B cell (primary cell): ENCODE results near the gene SMOC1.

Source experiments
- EZH2 ChIP-seq: IDR thresholded peaks from 2 replicates; pipeline ENCODE4 v1.6.1; 2012; ENCODE audit warnings: borderline replicate concordance, low read depth, mild to moderate bottlenecking, moderate library complexity, low read length; ENCODE audit not compliant: insufficient read depth, poor library complexity, severe bottlenecking
- TF ChIP-seq, protein P1 (sequence below): fragments of 200-600 bp; IDR thresholded peaks from one replicate; pipeline ENCODE4 v1.8.0; 2022; ENCODE audit warnings: antibody characterized with exemption, mild to moderate bottlenecking

DNA sequence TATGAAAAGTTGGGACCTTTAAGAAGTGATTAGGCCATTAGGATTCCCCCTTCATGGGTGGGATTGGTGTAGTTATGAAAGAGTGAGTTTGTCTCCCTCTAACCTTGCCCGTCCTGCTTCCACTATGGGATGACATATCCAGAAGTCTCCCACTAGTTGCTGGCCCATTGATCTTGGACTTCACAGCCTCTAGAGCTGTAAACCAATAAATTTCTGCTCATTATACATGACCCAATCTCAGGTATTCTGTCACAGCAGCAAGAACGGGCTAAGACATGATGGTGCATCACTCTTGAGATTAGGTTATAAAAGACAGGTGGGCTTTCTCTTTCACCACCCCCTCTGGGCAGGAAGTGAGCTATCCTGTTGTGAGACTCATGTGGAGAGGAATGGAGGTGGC is 8.6 kb upstream of the SMOC1 start:
- TF ChIP-seq, protein P1, sequence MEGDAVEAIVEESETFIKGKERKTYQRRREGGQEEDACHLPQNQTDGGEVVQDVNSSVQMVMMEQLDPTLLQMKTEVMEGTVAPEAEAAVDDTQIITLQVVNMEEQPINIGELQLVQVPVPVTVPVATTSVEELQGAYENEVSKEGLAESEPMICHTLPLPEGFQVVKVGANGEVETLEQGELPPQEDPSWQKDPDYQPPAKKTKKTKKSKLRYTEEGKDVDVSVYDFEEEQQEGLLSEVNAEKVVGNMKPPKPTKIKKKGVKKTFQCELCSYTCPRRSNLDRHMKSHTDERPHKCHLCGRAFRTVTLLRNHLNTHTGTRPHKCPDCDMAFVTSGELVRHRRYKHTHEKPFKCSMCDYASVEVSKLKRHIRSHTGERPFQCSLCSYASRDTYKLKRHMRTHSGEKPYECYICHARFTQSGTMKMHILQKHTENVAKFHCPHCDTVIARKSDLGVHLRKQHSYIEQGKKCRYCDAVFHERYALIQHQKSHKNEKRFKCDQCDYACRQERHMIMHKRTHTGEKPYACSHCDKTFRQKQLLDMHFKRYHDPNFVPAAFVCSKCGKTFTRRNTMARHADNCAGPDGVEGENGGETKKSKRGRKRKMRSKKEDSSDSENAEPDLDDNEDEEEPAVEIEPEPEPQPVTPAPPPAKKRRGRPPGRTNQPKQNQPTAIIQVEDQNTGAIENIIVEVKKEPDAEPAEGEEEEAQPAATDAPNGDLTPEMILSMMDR = no peak
- no peak for TF ChIP-seq EZH2
